H9 (cell line): ENCODE data around the gene RNF8. TPM values are rescaled to one million over a fixed set of nuclear protein-coding genes. Genes with fewer than 3 reads are reported as not detected.

Source experiments
- DNase-seq: peaks from one replicate; pipeline ENCODE4 v3.0.0-alpha.2; 2017
- H2AFZ ChIP-seq: one replicate; pipeline ENCODE4 v1.6.1; 2013; ENCODE audit warnings: mild to moderate bottlenecking, low read length, control low read depth, moderate library complexity
- H2AK5ac ChIP-seq: 2 replicates; pipeline ENCODE4 v1.6.1; 2013; ENCODE audit warnings: low read length, control low read depth, mixed read lengths; ENCODE audit not compliant: insufficient read length
- H2BK120ac ChIP-seq: one replicate; pipeline ENCODE4 v1.6.1; 2013; ENCODE audit warnings: low read depth, mild to moderate bottlenecking, low read length, control low read depth, inconsistent platforms; ENCODE audit not compliant: poor library complexity, severe bottlenecking
- H2BK12ac ChIP-seq: 2 replicates; pipeline ENCODE4 v1.6.1; 2013; ENCODE audit warnings: low read length, control low read depth, mixed read lengths, low read depth; ENCODE audit not compliant: insufficient read length
- H2BK15ac ChIP-seq: 2 replicates; pipeline ENCODE4 v1.6.1; 2013; ENCODE audit warnings: low read depth, low read length, control low read depth
- H2BK20ac ChIP-seq: one replicate; pipeline ENCODE4 v1.6.1; 2013; ENCODE audit warnings: low read depth, mild to moderate bottlenecking, low read length, control low read depth, inconsistent platforms; ENCODE audit not compliant: poor library complexity, severe bottlenecking
- H2BK5ac ChIP-seq: 2 replicates; pipeline ENCODE4 v1.6.1; 2013; ENCODE audit warnings: low read length, control low read depth, mixed read lengths; ENCODE audit not compliant: insufficient read length
- H3K14ac ChIP-seq: 2 replicates; pipeline ENCODE4 v1.6.1; 2013; ENCODE audit warnings: low read length, control low read depth; ENCODE audit not compliant: insufficient read depth
- H3K18ac ChIP-seq: 2 replicates; pipeline ENCODE4 v1.6.1; 2013; ENCODE audit warnings: low read depth, mild to moderate bottlenecking, mixed read lengths, low read length, control low read depth; ENCODE audit not compliant: insufficient read length
- H3K23ac ChIP-seq: 2 replicates; pipeline ENCODE4 v1.6.1; 2013; ENCODE audit warnings: low read length, control low read depth, mixed read lengths, low read depth; ENCODE audit not compliant: insufficient read length
- H3K23me2 ChIP-seq: 2 replicates; pipeline ENCODE4 v1.6.1; 2013; ENCODE audit warnings: low read depth, mild to moderate bottlenecking, mixed read lengths, low read length, control low read depth; ENCODE audit not compliant: insufficient read length, poor library complexity, severe bottlenecking
- H3K27ac ChIP-seq: 2 replicates; pipeline ENCODE4 v1.5.1; 2013; ENCODE audit warnings: low read length, control low read depth, mixed read lengths, low read depth; ENCODE audit not compliant: insufficient read length
- H3K27me3 ChIP-seq: 2 replicates; pipeline ENCODE4 v1.6.1; 2013; ENCODE audit warnings: low read length, control low read depth, inconsistent platforms; ENCODE audit not compliant: insufficient read depth
- H3K4ac ChIP-seq: 2 replicates; pipeline ENCODE4 v1.6.1; 2013; ENCODE audit warnings: low read depth, mild to moderate bottlenecking, control low read depth, inconsistent platforms, low read length, moderate library complexity
- H3K4me1 ChIP-seq: 2 replicates; pipeline ENCODE4 v1.6.1; 2013; ENCODE audit warnings: low read length, control low read depth, inconsistent platforms; ENCODE audit not compliant: insufficient read depth
- H3K4me2 ChIP-seq: 2 replicates; pipeline ENCODE4 v1.6.1; 2013; ENCODE audit warnings: low read length, control low read depth, mixed read lengths; ENCODE audit not compliant: insufficient read length, insufficient read depth
- H3K56ac ChIP-seq: 2 replicates; pipeline ENCODE4 v1.6.1; 2013; ENCODE audit warnings: low read depth, mild to moderate bottlenecking, mixed read lengths, low read length, control low read depth; ENCODE audit not compliant: insufficient read length
- H3K79me1 ChIP-seq: 2 replicates; pipeline ENCODE4 v1.6.1; 2013; ENCODE audit warnings: low read depth, mild to moderate bottlenecking, moderate library complexity, low read length, control low read depth, inconsistent platforms; ENCODE audit not compliant: insufficient read depth, poor library complexity, severe bottlenecking
- H3K79me2 ChIP-seq: 2 replicates; pipeline ENCODE4 v1.6.1; 2013; ENCODE audit warnings: low read length, control low read depth, inconsistent platforms; ENCODE audit not compliant: insufficient read depth
- H3K9ac ChIP-seq: 2 replicates; pipeline ENCODE4 v1.6.1; 2013; ENCODE audit warnings: low read length, control low read depth, mixed read lengths; ENCODE audit not compliant: insufficient read length; ENCODE audit errors: extremely low read depth
- H3K9me3 ChIP-seq: one replicate; pipeline ENCODE4 v1.6.1; 2013; ENCODE audit warnings: low read depth, low read length, inconsistent platforms; ENCODE audit not compliant: control insufficient read depth
- H3T11ph ChIP-seq: one replicate; pipeline ENCODE4 v1.6.1; 2013; ENCODE audit warnings: mild to moderate bottlenecking, low read length, control low read depth, inconsistent platforms
- H4K20me1 ChIP-seq: one replicate; pipeline ENCODE4 v1.6.1; 2013; ENCODE audit not compliant: control insufficient read depth, insufficient read length, insufficient read depth
- H4K5ac ChIP-seq: 2 replicates; pipeline ENCODE4 v1.6.1; 2013; ENCODE audit warnings: low read depth, mild to moderate bottlenecking, mixed read lengths, low read length, control low read depth; ENCODE audit not compliant: insufficient read length
- H4K8ac ChIP-seq: replicated peaks from 2 replicates; pipeline ENCODE4 v1.6.1; 2013; ENCODE audit warnings: low read length, control low read depth, mixed read lengths, low read depth; ENCODE audit not compliant: insufficient read length
- H4K91ac ChIP-seq: 2 replicates; pipeline ENCODE4 v1.6.1; 2013; ENCODE audit warnings: low read depth, mild to moderate bottlenecking, moderate library complexity, mixed read lengths, low read length, control low read depth; ENCODE audit not compliant: insufficient read length
- H3K27ac Mint-ChIP-seq, 3 experiments: 2 replicates in 2 of 3; 3 replicates in 1 of 3; pipeline ENCODE4 v1.8.0; 2020 to 2021; ENCODE audit warnings: mixed read lengths in 3 of 3, mild to moderate bottlenecking in 1 of 3, moderate library complexity in 1 of 3
- H3K27me3 Mint-ChIP-seq: 2 replicates; pipeline ENCODE4 v1.8.0; 2021; ENCODE audit warnings: low read depth, mild to moderate bottlenecking, moderate library complexity, mixed read lengths
- H3K36me3 Mint-ChIP-seq, 3 experiments: 2 replicates in 2 of 3; 3 replicates in 1 of 3; pipeline ENCODE4 v1.8.0; 2020 to 2021; ENCODE audit warnings: low read depth in 3 of 3, mixed read lengths in 3 of 3; ENCODE audit not compliant: insufficient read depth in 1 of 3
- H3K4me1 Mint-ChIP-seq, 2 experiments: 2 replicates each; pipeline ENCODE4 v1.8.0; 2020; ENCODE audit warnings: mixed read lengths in 2 of 2
- H3K4me3 Mint-ChIP-seq, 2 experiments: 2 replicates in 1 of 2; 3 replicates in 1 of 2; pipeline ENCODE4 v1.8.0; 2020 to 2021; ENCODE audit warnings: mild to moderate bottlenecking in 2 of 2, mixed read lengths in 2 of 2, moderate library complexity in 1 of 2
- H3K9me3 Mint-ChIP-seq, 2 experiments: 2 replicates in 1 of 2; 3 replicates in 1 of 2; pipeline ENCODE4 v1.8.0; 2020; ENCODE audit warnings: mild to moderate bottlenecking in 2 of 2, mixed read lengths in 2 of 2, moderate library complexity in 1 of 2
- WGBS: extraction: QIAGEN DNeasy Blood & Tissue Kit; methylation state at CpG from one replicate; pipeline ENCODE4 v1.1.7; 2013; ENCODE audit warnings: missing lambda C conversion rate, low lambda C conversion rate, mixed read lengths; ENCODE audit not compliant: insufficient read length; ENCODE audit errors: extremely low coverage; 5-methylcytosine and 5-hydroxymethylcytosine counted together
- total RNA-seq: library from RNA; stranded (reverse); gene quantifications from 2 replicates; pipeline ENCODE4 v1.2.1, GENCODE V29; 2021
- TF ChIP-seq, protein P1 (sequence below): fragments of 200-600 bp; sonication (generic); conservative IDR thresholded peaks from 3 replicates; pipeline ENCODE4 v1.8.0; 2021; ENCODE audit warnings: antibody characterized with exemption, mild to moderate bottlenecking

The RNF8 gene
- total RNA-seq, 1 experiment from 2014 or later: 34.7 TPM

DNA sequence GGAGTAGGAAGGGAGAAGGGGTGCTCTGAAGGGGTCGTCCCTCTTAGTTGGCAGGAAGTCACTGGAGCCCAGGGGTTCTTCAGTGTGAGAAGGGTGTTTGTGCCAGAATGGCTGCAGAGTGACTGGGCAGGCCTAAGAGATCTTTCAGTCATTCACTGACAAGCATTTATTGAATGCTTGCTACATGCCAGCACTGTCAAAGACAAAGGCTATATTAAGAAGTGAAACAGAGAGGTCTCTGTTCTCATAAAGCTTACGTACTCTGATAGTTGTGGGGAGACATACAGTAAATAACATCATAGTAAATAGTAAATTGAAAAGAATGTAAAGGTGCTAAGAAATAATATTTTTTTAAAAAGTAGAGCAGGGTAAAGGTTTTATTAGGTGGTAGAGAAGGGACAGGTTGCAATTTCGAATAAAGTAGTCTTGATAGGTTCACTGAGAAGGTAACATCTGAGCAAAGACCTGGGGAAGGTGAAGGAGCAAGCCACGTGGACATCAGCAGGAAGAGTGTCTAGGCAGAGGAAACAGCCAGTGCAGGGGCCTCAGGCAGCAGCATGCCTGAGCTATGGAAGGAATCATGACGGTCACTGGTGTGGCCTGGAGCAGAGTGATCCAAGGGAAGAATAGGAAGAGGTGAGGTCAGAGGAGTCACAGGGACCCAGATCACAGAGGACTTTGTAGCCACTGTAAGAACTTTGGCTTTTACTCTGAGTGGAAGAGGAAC, 36.3 kb upstream of the RNF8 start:
- Histone ChIP-seq H4K91ac (no peak overlapping the region), H4K5ac (no peak overlapping the region), H2AK5ac (no peak overlapping the region), H3K4me2 (no peak overlapping the region), H3K14ac (no peak overlapping the region), H3K9me3 (no peaks in the 10 kb centered on the region), H3K56ac (no peak overlapping the region), H3K18ac (no peak overlapping the region), H3K9ac (no peak overlapping the region), H3K79me2 (no peaks in the 10 kb centered on the region), H2BK12ac (no peak overlapping the region), H2BK15ac (no peak overlapping the region), H3K27me3 (no peaks in the 10 kb centered on the region), H3K4me1 (no peaks in the 10 kb centered on the region), H2BK5ac (no peak overlapping the region), H3T11ph (no peak overlapping the region), H2BK120ac (no peak overlapping the region), H2BK20ac (no peak overlapping the region), H3K23ac (no peak overlapping the region), H3K4ac (no peak overlapping the region), H4K8ac (no peak overlapping the region), H3K79me1 (no peaks in the 10 kb centered on the region), H3K23me2 (no peaks in the 10 kb centered on the region), H2AFZ (no peak overlapping the region), H3K27ac (no peak overlapping the region), H4K20me1 (no peaks in the 10 kb centered on the region)
- no peak overlapping the region for H3K27ac Mint-ChIP-seq
- no peaks in the 10 kb centered on the region; a peak in 1 of 4 replicates for H3K4me1 Mint-ChIP-seq
- H3K4me3 Mint-ChIP-seq: no peak overlapping the region
- TF ChIP-seq, protein P1, sequence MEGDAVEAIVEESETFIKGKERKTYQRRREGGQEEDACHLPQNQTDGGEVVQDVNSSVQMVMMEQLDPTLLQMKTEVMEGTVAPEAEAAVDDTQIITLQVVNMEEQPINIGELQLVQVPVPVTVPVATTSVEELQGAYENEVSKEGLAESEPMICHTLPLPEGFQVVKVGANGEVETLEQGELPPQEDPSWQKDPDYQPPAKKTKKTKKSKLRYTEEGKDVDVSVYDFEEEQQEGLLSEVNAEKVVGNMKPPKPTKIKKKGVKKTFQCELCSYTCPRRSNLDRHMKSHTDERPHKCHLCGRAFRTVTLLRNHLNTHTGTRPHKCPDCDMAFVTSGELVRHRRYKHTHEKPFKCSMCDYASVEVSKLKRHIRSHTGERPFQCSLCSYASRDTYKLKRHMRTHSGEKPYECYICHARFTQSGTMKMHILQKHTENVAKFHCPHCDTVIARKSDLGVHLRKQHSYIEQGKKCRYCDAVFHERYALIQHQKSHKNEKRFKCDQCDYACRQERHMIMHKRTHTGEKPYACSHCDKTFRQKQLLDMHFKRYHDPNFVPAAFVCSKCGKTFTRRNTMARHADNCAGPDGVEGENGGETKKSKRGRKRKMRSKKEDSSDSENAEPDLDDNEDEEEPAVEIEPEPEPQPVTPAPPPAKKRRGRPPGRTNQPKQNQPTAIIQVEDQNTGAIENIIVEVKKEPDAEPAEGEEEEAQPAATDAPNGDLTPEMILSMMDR: no peak
- no peaks in the 10 kb centered on the region for H3K9me3 Mint-ChIP-seq
- DNase-seq: no peak
- WGBS: 100% methylated on average over 1 of the region's 5 CpGs
- H3K27me3 Mint-ChIP-seq: no peaks in the 10 kb centered on the region
- H3K36me3 Mint-ChIP-seq: peaks cover 2 to 33% (median 28%) of the 10 kb centered on the region in 3 experiments
